H1 (cell line): Measurements from ENCODE around the gene XPO5. TPM values are rescaled to one million over a fixed set of nuclear protein-coding genes. Genes with fewer than 3 reads are reported as not detected.

Experiments used
- CTCF ChIA-PET: fragments of 300-600 bp; sonication (Branson Sonifier 250); formaldehyde crosslinking; loops from one replicate; lab custom pipeline; 2021; ENCODE audit not compliant: partially characterized antibody; lab: Charles Lee
- POLR2A ChIA-PET: fragments of 300-600 bp; sonication (Branson Sonifier 250); formaldehyde crosslinking; loops from one replicate; lab custom pipeline; 2021; ENCODE audit warnings: inconsistent platforms; ENCODE audit not compliant: partially characterized antibody; lab: Charles Lee
- DNase-seq, 2 experiments: peaks; one replicate each; pipeline versions ENCODE4 v3.0.0 to v3.0.0-alpha.2; 2010 to 2022; ENCODE audit warnings: low spot score in 2 of 2, low read depth in 1 of 2, mixed read lengths in 1 of 2
- FAIRE-seq: peaks from 2 replicates; lab custom pipeline; 2011; peaks lifted over from hg19 to GRCh38; lab: Jason Lieb, UNC
- H2AFZ ChIP-seq: 2 replicates; pipeline ENCODE4 v1.8.1; 2012; ENCODE audit warnings: low read length, inconsistent platforms
- H2AK5ac ChIP-seq: 2 replicates; pipeline ENCODE4 v1.6.1; 2013; ENCODE audit warnings: low read depth, low read length
- H2BK120ac ChIP-seq: replicated peaks from 2 replicates; pipeline ENCODE3; 2013; ENCODE audit warnings: low read depth, low read length, inconsistent platforms
- H2BK12ac ChIP-seq: 2 replicates; pipeline ENCODE4 v1.6.1; 2013; ENCODE audit warnings: low read depth, low read length
- H2BK15ac ChIP-seq: 2 replicates; pipeline ENCODE4 v1.6.1; 2013; ENCODE audit warnings: low read length
- H2BK20ac ChIP-seq: 2 replicates; pipeline ENCODE4 v1.6.1; 2013; ENCODE audit warnings: low read length
- H2BK5ac ChIP-seq: 2 replicates; pipeline ENCODE4 v1.6.1; 2013; ENCODE audit warnings: low read depth, low read length
- H3K14ac ChIP-seq: 2 replicates; pipeline ENCODE4 v1.6.1; 2013; ENCODE audit warnings: inconsistent platforms; ENCODE audit not compliant: insufficient read length
- H3K18ac ChIP-seq: 2 replicates; pipeline ENCODE4 v1.6.1; 2013; ENCODE audit warnings: low read length; ENCODE audit errors: extremely low read depth
- H3K23ac ChIP-seq: 2 replicates; pipeline ENCODE4 v1.6.1; 2013; ENCODE audit warnings: inconsistent platforms; ENCODE audit not compliant: insufficient read length
- H3K23me2 ChIP-seq: 2 replicates; pipeline ENCODE4 v1.6.1; 2013; ENCODE audit warnings: low read depth, low read length
- H3K27ac ChIP-seq: 2 replicates; pipeline ENCODE4 v1.6.1; 2011; ENCODE audit warnings: low read depth, low read length, inconsistent platforms
- H3K27me3 ChIP-seq, 4 experiments: replicated peaks in 1 of 4; 1 replicate in 1 of 4; 2 replicates in 3 of 4; pipeline versions ENCODE4 v1.6.1 to v1.8.1; 2011 to 2013; ENCODE audit warnings: low read length in 3 of 4, mild to moderate bottlenecking in 3 of 4, inconsistent platforms in 2 of 4, mixed read lengths in 2 of 4, moderate library complexity in 1 of 4; ENCODE audit not compliant: control insufficient read depth in 3 of 4, insufficient read depth in 3 of 4; ENCODE audit errors: extremely low read depth in 1 of 4
- H3K36me3 ChIP-seq, 4 experiments: 2 replicates each; pipeline versions ENCODE4 v1.6.1 to v1.8.1; 2011 to 2013; ENCODE audit warnings: mild to moderate bottlenecking in 4 of 4, low read length in 3 of 4, moderate library complexity in 2 of 4, control low read depth in 1 of 4, inconsistent platforms in 1 of 4; ENCODE audit not compliant: insufficient read depth in 4 of 4, control insufficient read depth in 2 of 4
- H3K4ac ChIP-seq: replicated peaks from 2 replicates; pipeline ENCODE3; 2013; ENCODE audit warnings: low read length, low read depth, mixed read lengths, inconsistent platforms; ENCODE audit not compliant: insufficient read length
- H3K4me1 ChIP-seq, 4 experiments: replicated peaks in 1 of 4; 1 replicate in 1 of 4; 2 replicates in 3 of 4; pipeline versions ENCODE4 v1.6.1 to v1.8.1; 2011 to 2013; ENCODE audit warnings: low read length in 3 of 4, inconsistent platforms in 2 of 4, mixed read lengths in 1 of 4; ENCODE audit not compliant: insufficient read depth in 4 of 4, control insufficient read depth in 3 of 4
- H3K4me2 ChIP-seq, 2 experiments: 2 replicates each; pipeline versions ENCODE4 v1.6.1 to v1.8.1; 2011 to 2013; ENCODE audit warnings: low read depth in 2 of 2, low read length in 2 of 2, control low read depth in 1 of 2, inconsistent platforms in 1 of 2, mild to moderate bottlenecking in 1 of 2; ENCODE audit not compliant: insufficient read depth in 1 of 2
- H3K4me3 ChIP-seq, 4 experiments: fragments of 200-600, 300-600 bp in 1 of 4; sonication (generic), shearing (Covaris generic), sonication (Bioruptor Twin) in 1 of 4; 2 replicates each; pipeline versions ENCODE4 v1.5.1 to v1.8.1; 2011 to 2016; ENCODE audit warnings: low read length in 4 of 4, low read depth in 3 of 4, control low read depth in 2 of 4, inconsistent platforms in 2 of 4, mild to moderate bottlenecking in 2 of 4, mixed read lengths in 1 of 4, moderate library complexity in 1 of 4; ENCODE audit not compliant: insufficient read depth in 2 of 4; ENCODE audit errors: extremely low read depth in 1 of 4
- H3K56ac ChIP-seq: replicated peaks from 2 replicates; pipeline ENCODE3; 2013; ENCODE audit warnings: low read depth, mild to moderate bottlenecking, mixed read lengths, low read length, inconsistent platforms; ENCODE audit not compliant: insufficient read length
- H3K79me1 ChIP-seq: 2 replicates; pipeline ENCODE4 v1.6.1; 2013; ENCODE audit warnings: low read depth, low read length, control low read depth
- H3K79me2 ChIP-seq, 2 experiments: 2 replicates each; pipeline versions ENCODE4 v1.6.1 to v1.8.1; 2012 to 2013; ENCODE audit warnings: low read length in 2 of 2, mild to moderate bottlenecking in 2 of 2, inconsistent platforms in 1 of 2; ENCODE audit not compliant: insufficient read depth in 2 of 2, control insufficient read depth in 1 of 2
- H3K9ac ChIP-seq, 4 experiments: replicated peaks in 1 of 4; 1 replicate in 1 of 4; 2 replicates in 3 of 4; pipeline versions ENCODE4 v1.6.1 to v1.8.1; 2011 to 2013; ENCODE audit warnings: low read depth in 3 of 4, low read length in 3 of 4, control low read depth in 2 of 4, mild to moderate bottlenecking in 2 of 4, moderate library complexity in 2 of 4, inconsistent platforms in 1 of 4; ENCODE audit errors: extremely low read depth in 1 of 4
- H3K9me3 ChIP-seq, 2 experiments: 2 replicates each; pipeline versions ENCODE4 v1.6.1 to v1.8.1; 2012 to 2013; ENCODE audit warnings: mild to moderate bottlenecking in 2 of 2, moderate library complexity in 2 of 2, control low read depth in 1 of 2, inconsistent platforms in 1 of 2, low read depth in 1 of 2, low read length in 1 of 2, mixed read lengths in 1 of 2; ENCODE audit not compliant: insufficient read depth in 2 of 2
- H4K20me1 ChIP-seq, 2 experiments: replicated peaks in 1 of 2; 2 replicates each; pipeline versions ENCODE3 to v1.8.1; 2011 to 2013; ENCODE audit warnings: inconsistent platforms in 2 of 2, low read length in 2 of 2, mild to moderate bottlenecking in 1 of 2; ENCODE audit not compliant: insufficient read depth in 2 of 2, control insufficient read depth in 1 of 2
- H4K5ac ChIP-seq: 2 replicates; pipeline ENCODE4 v1.6.1; 2013; ENCODE audit warnings: low read length, low read depth, mixed read lengths, inconsistent platforms; ENCODE audit not compliant: insufficient read length
- H4K8ac ChIP-seq: 2 replicates; pipeline ENCODE4 v1.8.0; 2013; ENCODE audit warnings: mild to moderate bottlenecking, moderate library complexity, low read length, inconsistent platforms; ENCODE audit not compliant: insufficient read depth; ENCODE audit errors: extremely low read depth
- H4K91ac ChIP-seq: replicated peaks from 2 replicates; pipeline ENCODE3; 2013; ENCODE audit warnings: low read length, mixed read lengths, inconsistent platforms; ENCODE audit not compliant: insufficient read length
- CBX5 ChIP-seq: fragments of 300-800, 300-1000 bp; sonication (generic); IDR thresholded peaks from 2 replicates; pipeline ENCODE4 v1.7.1; 2016; ENCODE audit warnings: antibody characterized with exemption, low read length, low read depth
- CBX8 ChIP-seq: fragments of 300-800, 300-1000 bp; sonication (generic); IDR thresholded peaks from 2 replicates; pipeline ENCODE4 v1.7.1; 2016; ENCODE audit warnings: low read depth, low read length, borderline replicate concordance
- CTBP2 ChIP-seq: IDR thresholded peaks from 2 replicates; pipeline ENCODE4 v1.7.0; 2011; ENCODE audit warnings: borderline replicate concordance, mild to moderate bottlenecking, moderate library complexity, mixed read lengths, low read length; ENCODE audit not compliant: insufficient read depth, insufficient read length
- GABPA ChIP-seq: IDR thresholded peaks from 2 replicates; pipeline ENCODE4 v1.6.1; 2011; ENCODE audit warnings: mild to moderate bottlenecking, low read length, moderate library complexity, borderline replicate concordance; ENCODE audit not compliant: insufficient read depth
- HDAC2 ChIP-seq, 2 experiments: fragments of 300-600 bp in 1 of 2; sonication (generic) in 1 of 2; IDR thresholded peaks; 2 replicates each; pipeline ENCODE4 v1.6.1; 2011 to 2012; ENCODE audit warnings: low read depth in 2 of 2, low read length in 2 of 2, mild to moderate bottlenecking in 2 of 2, moderate library complexity in 2 of 2, borderline replicate concordance in 1 of 2, inconsistent platforms in 1 of 2
- KDM4A ChIP-seq: IDR thresholded peaks from one replicate; pipeline ENCODE4 v1.7.1; 2012; ENCODE audit warnings: low read depth, mild to moderate bottlenecking, moderate library complexity, low read length, inconsistent platforms; ENCODE audit not compliant: severe bottlenecking
- KDM5A ChIP-seq: fragments of 200-600 bp; IDR thresholded peaks from 2 replicates; pipeline ENCODE4 v1.7.1; 2012; ENCODE audit warnings: mild to moderate bottlenecking, low read length, inconsistent platforms, mixed read lengths
- PHF8 ChIP-seq: fragments of 200-600 bp; sonication (generic); conservative IDR thresholded peaks from 2 replicates; pipeline ENCODE4 v1.7.1; 2012; ENCODE audit warnings: low read depth, mild to moderate bottlenecking, inconsistent platforms, low read length, moderate library complexity
- RBBP5 ChIP-seq: IDR thresholded peaks from 2 replicates; pipeline ENCODE4 v1.7.1; 2012; ENCODE audit warnings: low read depth, mild to moderate bottlenecking, inconsistent platforms, low read length, moderate library complexity, borderline replicate concordance
- SAP30 ChIP-seq: fragments of 300-600 bp; sonication (generic); IDR thresholded peaks from 2 replicates; pipeline ENCODE4 v1.7.1; 2012; ENCODE audit warnings: low read length, moderate library complexity, mild to moderate bottlenecking, inconsistent platforms; ENCODE audit not compliant: insufficient read depth, insufficient replicate concordance
- SIRT6 ChIP-seq: IDR thresholded peaks from one replicate; pipeline ENCODE4 v1.7.1; 2012; ENCODE audit warnings: low read length, inconsistent platforms
- TCF12 ChIP-seq: IDR thresholded peaks from 2 replicates; pipeline ENCODE4 v1.6.1; 2011; ENCODE audit warnings: low read depth, mild to moderate bottlenecking, low read length
- WGBS, 2 experiments: shearing (Covaris generic) in 1 of 2; methylation state at CpG; one replicate each; pipeline versions ENCODE4 v1.1.6 to v1.1.7; 2013 to 2015; ENCODE audit warnings: low lambda C conversion rate in 2 of 2, mixed read lengths in 2 of 2, inconsistent platforms in 1 of 2, low coverage in 1 of 2, missing lambda C conversion rate in 1 of 2; ENCODE audit not compliant: insufficient replicate concordance in 2 of 2, insufficient coverage in 1 of 2, insufficient read length in 1 of 2; ENCODE audit errors: extremely low coverage in 1 of 2, missing lambda C conversion rate in 1 of 2; 5-methylcytosine and 5-hydroxymethylcytosine counted together
- polyA plus RNA-seq, 7 experiments: library from polyadenylated mRNA; depleted of rRNA in 3 of 7; stranded (reverse) in 5 of 7; unstranded in 2 of 7; fragments of >200 nt in 5 of 7; fragments of 200-250 nt in 2 of 7; gene quantifications; 1 replicate in 5 of 7; 2 replicates in 1 of 7; 4 replicates in 1 of 7; pipeline versions ENCODE4 v1.2.1 to v1.2.3, GENCODE V29; 2011 to 2013; ENCODE audit warnings: missing spikeins in 2 of 7, mixed read lengths in 2 of 7
- total RNA-seq: library from RNA; stranded (reverse); fragmentation: NEBNext Ultra II Directional; extraction: Animal tissue kit (Norgen Biotek cat#: 25700); gene quantifications from 2 replicates; pipeline ENCODE4 v1.2.1, GENCODE V29; 2021
- TF ChIP-seq, protein P1 (sequence below): IDR thresholded peaks from 2 replicates; pipeline ENCODE4 v1.6.1; 2011; ENCODE audit warnings: low read depth, mild to moderate bottlenecking, low read length; ENCODE audit not compliant: insufficient read depth

The XPO5 gene
- total and polyA plus RNA-seq, 2 of the 8 experiments (the other 6 are each of a cell fraction or from before 2014, with no cell fraction given): 80.6 to 95.7 TPM

GRCh38 chr6:43579171-43579570, 3.3 kb upstream of the XPO5 start:
- H3K79me2 ChIP-seq: peaks cover 5 to 45% of the 10 kb centered on the region in 2 experiments
- H3K23ac ChIP-seq: no peak overlapping the region
- no peak overlapping the region for H2AFZ ChIP-seq
- peaks cover 0 to 12% (median 3%) of the 10 kb centered on the region in 4 experiments; a peak in 5 of 8 replicates for H3K36me3 ChIP-seq
- H2BK5ac ChIP-seq: no peak overlapping the region
- no peak overlapping the region for H3K4me3 ChIP-seq
- ChIA-PET CTCF (no interaction called here), POLR2A (no interaction called here)
- no peak overlapping the region for H2BK120ac ChIP-seq
- no peak overlapping the region for H2AK5ac ChIP-seq
- H3K79me1 ChIP-seq: peaks cover 2% of the 10 kb centered on the region
- no peak overlapping the region for H3K18ac ChIP-seq
- H4K91ac ChIP-seq: no peak overlapping the region
- H4K5ac ChIP-seq: no peak overlapping the region
- H3K9me3 ChIP-seq: no peaks in the 10 kb centered on the region
- no peaks in the 10 kb centered on the region for H3K27me3 ChIP-seq
- H3K23me2 ChIP-seq: peaks cover 3% of the 10 kb centered on the region; the same call in 1 of the 2 replicates
- no peak for FAIRE-seq
- peaks cover 0 to 3% (median 0%) of the 10 kb centered on the region in 4 experiments; a peak in 2 of 7 replicates for H3K4me1 ChIP-seq
- no peak for DNase-seq
- H3K14ac ChIP-seq: no peak overlapping the region
- no peak overlapping the region for H3K9ac ChIP-seq
- no peak overlapping the region for H3K27ac ChIP-seq
- H4K20me1 ChIP-seq: peaks cover 0 to 4% of the 10 kb centered on the region in 2 experiments
- no peak overlapping the region for H3K56ac ChIP-seq
- no peak overlapping the region for H2BK12ac ChIP-seq
- H3K4ac ChIP-seq: no peak overlapping the region
- H3K4me2 ChIP-seq: no peak overlapping the region
- no peak overlapping the region for H4K8ac ChIP-seq
- no peak overlapping the region for H2BK20ac ChIP-seq
- no peak overlapping the region for H2BK15ac ChIP-seq
- WGBS, 2 experiments: 91% methylated on average over 2 of the region's 2 CpGs; no CpG with 5 or more reads in 1 of the 2 experiments
- TF ChIP-seq CTBP2 (no peak), CBX5 (no peak), GABPA (no peak), SAP30 (no peak), KDM4A (no peak), KDM5A (no peak), HDAC2 (IDR thresholded peaks at IDR 0.05; ENCODE audit: borderline replicate concordance in 1 of 2, low read depth in 2 of 2, low read length in 2 of 2) (no peak), PHF8 (no peak), SIRT6 (no peak), TCF12 (no peak), CBX8 (no peak), RBBP5 (no peak)
- TF ChIP-seq, protein P1, sequence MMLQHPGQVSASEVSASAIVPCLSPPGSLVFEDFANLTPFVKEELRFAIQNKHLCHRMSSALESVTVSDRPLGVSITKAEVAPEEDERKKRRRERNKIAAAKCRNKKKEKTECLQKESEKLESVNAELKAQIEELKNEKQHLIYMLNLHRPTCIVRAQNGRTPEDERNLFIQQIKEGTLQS: no peak
